ENCODE results near the gene GRAMD1A.

DNA sequence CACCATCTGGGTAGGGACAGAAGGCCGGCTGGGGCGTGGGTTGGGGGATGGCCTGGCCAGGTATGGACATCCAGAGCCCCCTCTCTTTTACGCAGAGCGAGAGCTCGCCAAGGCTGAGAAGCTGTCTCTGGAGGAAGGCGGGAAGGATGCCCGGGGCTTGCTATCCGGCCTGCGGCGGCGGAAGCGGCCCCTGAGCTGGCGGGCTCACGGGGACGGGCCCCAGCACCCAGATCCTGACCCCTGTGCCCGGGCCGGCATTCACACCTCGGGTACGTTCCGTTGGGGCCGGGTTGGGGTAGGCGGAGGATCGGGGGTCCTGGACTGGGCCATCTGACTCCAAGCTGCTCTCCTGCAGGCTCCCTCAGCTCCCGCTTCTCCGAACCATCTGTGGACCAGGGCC, 21.5 kb downstream of the GRAMD1A start:
- TF ChIP-seq, protein P1, sequence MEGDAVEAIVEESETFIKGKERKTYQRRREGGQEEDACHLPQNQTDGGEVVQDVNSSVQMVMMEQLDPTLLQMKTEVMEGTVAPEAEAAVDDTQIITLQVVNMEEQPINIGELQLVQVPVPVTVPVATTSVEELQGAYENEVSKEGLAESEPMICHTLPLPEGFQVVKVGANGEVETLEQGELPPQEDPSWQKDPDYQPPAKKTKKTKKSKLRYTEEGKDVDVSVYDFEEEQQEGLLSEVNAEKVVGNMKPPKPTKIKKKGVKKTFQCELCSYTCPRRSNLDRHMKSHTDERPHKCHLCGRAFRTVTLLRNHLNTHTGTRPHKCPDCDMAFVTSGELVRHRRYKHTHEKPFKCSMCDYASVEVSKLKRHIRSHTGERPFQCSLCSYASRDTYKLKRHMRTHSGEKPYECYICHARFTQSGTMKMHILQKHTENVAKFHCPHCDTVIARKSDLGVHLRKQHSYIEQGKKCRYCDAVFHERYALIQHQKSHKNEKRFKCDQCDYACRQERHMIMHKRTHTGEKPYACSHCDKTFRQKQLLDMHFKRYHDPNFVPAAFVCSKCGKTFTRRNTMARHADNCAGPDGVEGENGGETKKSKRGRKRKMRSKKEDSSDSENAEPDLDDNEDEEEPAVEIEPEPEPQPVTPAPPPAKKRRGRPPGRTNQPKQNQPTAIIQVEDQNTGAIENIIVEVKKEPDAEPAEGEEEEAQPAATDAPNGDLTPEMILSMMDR (IDR thresholded peaks at IDR 0.05), result no peak
- no peak for TF ChIP-seq POLR2A (IDR thresholded peaks at IDR 0.05)

Data from right lobe of liver (tissue), 4 donors.